PC-3 (cell line): ENCODE results near the gene PACRG. TPM values are rescaled to one million over a fixed set of nuclear protein-coding genes. Genes with fewer than 3 reads are reported as not detected.

Source experiments
- ATAC-seq: fragments of 200-7000 bp; cut with Tn5 transposase; 2 replicates; pipeline ENCODE4 v1.9.1; 2020; ENCODE audit warnings: mild to moderate bottlenecking, moderate library complexity
- BruUV-seq: library from RNA; stranded (reverse); fragments of 400-500 nt; replicated peaks from 2 replicates; lab custom pipeline; 2021; lab: Mats Ljungman, UMichigan
- CTCF ChIA-PET: fragments of 300-600 bp; sonication (Branson Sonifier 250); formaldehyde crosslinking; loops from one replicate; lab custom pipeline; 2022; ENCODE audit warnings: antibody characterized with exemption; lab: Charles Lee
- POLR2A ChIA-PET: fragments of 300-600 bp; sonication (Branson Sonifier 250); formaldehyde crosslinking; loops from one replicate; lab custom pipeline; 2022; ENCODE audit warnings: antibody characterized with exemption; ENCODE audit not compliant: unreplicated experiment; lab: Charles Lee
- DNase-seq: peaks from one replicate; pipeline ENCODE4 v3.0.0-alpha.2; 2015
- H2AFZ ChIP-seq: fragments of 300-600 bp; sonication (generic); 2 replicates; pipeline ENCODE4 v1.6.0; 2016; ENCODE audit warnings: antibody characterized with exemption, low read length
- H3F3A ChIP-seq: fragments of 300-600 bp; sonication (generic); one replicate; pipeline ENCODE4 v1.6.0; 2017; ENCODE audit warnings: antibody characterized with exemption, low read length, control low read depth, mild to moderate bottlenecking; ENCODE audit not compliant: unreplicated experiment
- H3K27ac ChIP-seq: fragments of 300-600 bp; sonication (generic); 2 replicates; pipeline ENCODE4 v1.5.1; 2016; ENCODE audit warnings: mild to moderate bottlenecking, low read length
- H3K27me3 ChIP-seq: fragments of 300-600 bp; sonication (generic); 2 replicates; pipeline ENCODE4 v1.6.1; 2016; ENCODE audit warnings: low read length, mixed read lengths
- H3K36me3 ChIP-seq: fragments of 300-600 bp; sonication (generic); 2 replicates; pipeline ENCODE4 v1.6.1; 2016; ENCODE audit warnings: low read depth, mixed run types, low read length, mixed read lengths
- H3K4me1 ChIP-seq: fragments of 300-600 bp; sonication (generic); 2 replicates; pipeline ENCODE4 v1.5.1; 2016; ENCODE audit warnings: low read length; ENCODE audit not compliant: insufficient read depth
- H3K4me2 ChIP-seq: fragments of 300-600 bp; sonication (generic); 2 replicates; pipeline ENCODE4 v1.6.0; 2016; ENCODE audit warnings: low read length
- H3K4me3 ChIP-seq: fragments of 300-600 bp; sonication (generic); 2 replicates; pipeline ENCODE4 v1.5.1; 2016; ENCODE audit warnings: mild to moderate bottlenecking, low read length, mixed read lengths
- H3K79me2 ChIP-seq: fragments of 300-600 bp; sonication (generic); 2 replicates; pipeline ENCODE4 v1.6.1; 2017; ENCODE audit warnings: low read length, mixed read lengths
- H3K9ac ChIP-seq: fragments of 300-600 bp; sonication (generic); 2 replicates; pipeline ENCODE4 v1.6.0; 2016; ENCODE audit warnings: mild to moderate bottlenecking, low read length
- H3K9me2 ChIP-seq: fragments of 300-600 bp; sonication (generic); replicated peaks from 2 replicates; pipeline ENCODE4 v1.6.1; 2016; ENCODE audit warnings: mixed run types, low read length, mixed read lengths
- H3K9me3 ChIP-seq: fragments of 300-600 bp; sonication (generic); 2 replicates; pipeline ENCODE4 v1.6.1; 2016; ENCODE audit warnings: low read length, mixed read lengths
- H4K20me1 ChIP-seq: fragments of 300-600 bp; sonication (generic); 2 replicates; pipeline ENCODE4 v1.6.1; 2016; ENCODE audit warnings: low read length, mixed read lengths
- EZH2 ChIP-seq: fragments of 300-600 bp; sonication (generic); IDR thresholded peaks from one replicate; pipeline ENCODE4 v1.6.1; 2017; ENCODE audit warnings: antibody characterized with exemption, mild to moderate bottlenecking, low read length; ENCODE audit not compliant: unreplicated experiment
- EZH2phosphoT487 ChIP-seq: fragments of 300-600 bp; sonication (generic); IDR thresholded peaks from 2 replicates; pipeline ENCODE4 v1.6.1; 2018; ENCODE audit warnings: mild to moderate bottlenecking, antibody characterized with exemption, low read length, borderline replicate concordance
- intact Hi-C: fragments of 100-400 bp; cut with micrococcal nuclease; formaldehyde crosslinking; loops from 2 replicates; pipeline ENCODE4 v1.9.0; 2023
- total RNA-seq: library from RNA; depleted of rRNA; stranded (reverse); fragments of >200 nt; gene quantifications from 2 replicates; pipeline ENCODE4 v1.2.3, GENCODE V29; 2014
- TF ChIP-seq, protein P1 (sequence below): fragments of 300-600 bp; sonication (generic); conservative IDR thresholded peaks from 2 replicates; pipeline ENCODE4 v1.5.1; 2017; ENCODE audit warnings: antibody characterized with exemption, low read depth, mild to moderate bottlenecking, low read length

Gene PACRG
- total RNA-seq, 1 experiment from 2014 or later: not detected

DNA sequence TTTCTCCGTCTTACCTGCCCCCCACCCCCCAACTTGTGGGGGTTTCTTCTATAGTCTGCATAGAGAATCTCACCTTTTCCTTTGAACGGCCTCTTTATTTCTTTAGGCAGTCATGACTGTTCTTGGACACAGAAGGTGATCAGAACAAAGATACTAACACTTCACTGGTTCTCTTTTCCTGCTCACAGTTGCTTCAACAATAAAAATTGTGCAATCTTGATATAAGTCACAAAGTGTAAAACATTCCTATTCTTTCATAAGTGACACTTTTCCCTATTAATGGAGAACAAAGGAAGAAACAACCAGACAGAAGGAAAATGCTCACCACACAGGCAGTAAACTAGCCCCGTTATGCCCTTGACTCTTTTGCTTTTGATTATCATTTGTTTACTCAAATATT is 448.3 kb downstream of the PACRG start:
- no peaks in the 10 kb centered on the region for H3K9me2 ChIP-seq
- H3F3A ChIP-seq: no peaks in the 10 kb centered on the region
- H2AFZ ChIP-seq: no peak overlapping the region
- no peak for DNase-seq
- ATAC-seq: no peak
- H3K9ac ChIP-seq: no peak overlapping the region
- no peak overlapping the region for H3K4me2 ChIP-seq
- TF ChIP-seq, protein P1, sequence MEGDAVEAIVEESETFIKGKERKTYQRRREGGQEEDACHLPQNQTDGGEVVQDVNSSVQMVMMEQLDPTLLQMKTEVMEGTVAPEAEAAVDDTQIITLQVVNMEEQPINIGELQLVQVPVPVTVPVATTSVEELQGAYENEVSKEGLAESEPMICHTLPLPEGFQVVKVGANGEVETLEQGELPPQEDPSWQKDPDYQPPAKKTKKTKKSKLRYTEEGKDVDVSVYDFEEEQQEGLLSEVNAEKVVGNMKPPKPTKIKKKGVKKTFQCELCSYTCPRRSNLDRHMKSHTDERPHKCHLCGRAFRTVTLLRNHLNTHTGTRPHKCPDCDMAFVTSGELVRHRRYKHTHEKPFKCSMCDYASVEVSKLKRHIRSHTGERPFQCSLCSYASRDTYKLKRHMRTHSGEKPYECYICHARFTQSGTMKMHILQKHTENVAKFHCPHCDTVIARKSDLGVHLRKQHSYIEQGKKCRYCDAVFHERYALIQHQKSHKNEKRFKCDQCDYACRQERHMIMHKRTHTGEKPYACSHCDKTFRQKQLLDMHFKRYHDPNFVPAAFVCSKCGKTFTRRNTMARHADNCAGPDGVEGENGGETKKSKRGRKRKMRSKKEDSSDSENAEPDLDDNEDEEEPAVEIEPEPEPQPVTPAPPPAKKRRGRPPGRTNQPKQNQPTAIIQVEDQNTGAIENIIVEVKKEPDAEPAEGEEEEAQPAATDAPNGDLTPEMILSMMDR: no peak
- TF ChIP-seq EZH2 (no peak), EZH2phosphoT487 (no peak)
- no peaks in the 10 kb centered on the region for H4K20me1 ChIP-seq
- H3K27ac ChIP-seq: no peak overlapping the region
- no peaks in the 10 kb centered on the region for H3K36me3 ChIP-seq
- H3K79me2 ChIP-seq: no peaks in the 10 kb centered on the region
- intact Hi-C loops: loop anchor here (10.0 kb wide), 1 partner anchor 1749 kb away; no protein-coding TSS in a partner anchor
- ChIA-PET POLR2A (no interaction called here), CTCF (no interaction called here)
- no peak overlapping the region for H3K4me3 ChIP-seq
- H3K9me3 ChIP-seq: no peaks in the 10 kb centered on the region
- peaks cover 4% of the 10 kb centered on the region; the same call in 1 of the 2 replicates for H3K4me1 ChIP-seq
- no peaks in the 10 kb centered on the region for H3K27me3 ChIP-seq
- no TSS peak for BruUV-seq

DNA sequence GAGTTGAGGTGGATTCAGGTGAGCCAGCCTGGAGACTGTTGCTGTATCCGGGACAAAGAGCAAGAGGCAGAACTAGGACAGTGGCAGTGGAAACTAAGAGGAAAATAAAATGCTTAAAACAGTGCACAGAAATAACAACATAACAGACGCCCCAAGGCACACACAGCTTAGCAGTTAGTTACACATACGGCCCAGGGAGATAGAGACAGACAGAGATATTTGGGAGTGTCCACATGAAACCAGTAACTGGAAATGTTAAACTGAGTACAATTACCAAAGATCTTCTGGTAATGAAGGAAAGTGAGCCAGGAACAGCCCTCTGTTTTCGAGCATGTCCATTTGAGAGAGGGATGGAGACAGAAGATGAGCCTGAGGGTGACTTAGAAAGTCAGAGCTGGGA is 449.2 kb downstream of the PACRG start:
- no TSS peak for BruUV-seq
- Histone ChIP-seq H3K36me3 (no peaks in the 10 kb centered on the region), H3K9me3 (no peaks in the 10 kb centered on the region), H3K79me2 (no peaks in the 10 kb centered on the region), H3K9me2 (no peaks in the 10 kb centered on the region), H4K20me1 (no peaks in the 10 kb centered on the region), H3K4me2 (no peak overlapping the region), H3K27ac (no peak overlapping the region), H2AFZ (no peak overlapping the region), H3F3A (no peaks in the 10 kb centered on the region), H3K9ac (no peak overlapping the region), H3K4me1 (peaks cover 4% of the 10 kb centered on the region; the same call in 1 of the 2 replicates), H3K4me3 (no peak overlapping the region), H3K27me3 (no peaks in the 10 kb centered on the region)
- intact Hi-C loops: loop anchor here (10.0 kb wide), 1 partner anchor 1748 kb away; no protein-coding TSS in a partner anchor
- no peak for DNase-seq
- no peak for ATAC-seq
- POLR2A ChIA-PET: no interaction called here
- TF ChIP-seq EZH2phosphoT487: no peak
- TF ChIP-seq, protein P1: no peak
- no peak for TF ChIP-seq EZH2
- CTCF ChIA-PET: no interaction called here

DNA sequence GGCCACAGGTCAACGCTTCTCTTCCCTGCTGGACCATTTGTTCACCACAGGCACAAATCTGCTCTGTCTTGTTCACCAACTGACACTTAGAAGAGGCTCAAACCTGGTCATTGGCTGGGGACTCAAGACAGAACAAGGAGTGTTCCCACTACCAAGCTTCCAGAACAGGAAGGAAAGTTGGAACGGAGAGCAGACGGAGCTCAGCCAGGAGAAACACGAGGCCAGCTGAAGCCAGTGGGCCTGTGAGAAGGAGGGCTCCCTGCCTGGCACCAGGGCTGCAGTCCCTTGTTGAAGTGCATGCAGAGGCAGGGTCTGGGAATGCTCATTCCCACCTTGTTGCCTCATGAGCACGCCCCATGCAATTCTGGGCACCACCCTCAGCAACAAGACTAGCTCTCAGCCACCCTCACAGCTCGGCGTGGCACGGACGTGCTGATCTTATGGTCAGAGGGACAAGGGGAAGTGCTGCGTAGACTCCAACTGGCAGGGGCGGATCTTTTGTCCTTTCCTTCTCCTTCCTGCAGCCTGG is 450.2 kb downstream of the PACRG start:
- BruUV-seq: no TSS peak
- intact Hi-C loops: loop anchor here (10.0 kb wide), 1 partner anchor 1747 kb away; no protein-coding TSS in a partner anchor
- H3K27me3 ChIP-seq: no peaks in the 10 kb centered on the region

More for the DNA sequence above, 450.2 kb downstream of the PACRG start:
- Histone ChIP-seq H3K36me3 (no peaks in the 10 kb centered on the region), H3F3A (no peaks in the 10 kb centered on the region), H4K20me1 (no peaks in the 10 kb centered on the region), H3K4me1 (peaks cover 4% of the 10 kb centered on the region; the same call in 1 of the 2 replicates), H3K9me3 (no peaks in the 10 kb centered on the region), H3K9ac (no peak overlapping the region), H3K4me2 (no peak overlapping the region), H3K9me2 (no peaks in the 10 kb centered on the region), H3K79me2 (no peaks in the 10 kb centered on the region), H3K4me3 (no peak overlapping the region), H2AFZ (no peak overlapping the region), H3K27ac (no peak overlapping the region)
- no peak for ATAC-seq
- CTCF ChIA-PET: no interaction called here
- TF ChIP-seq, protein P1: no peak
- TF ChIP-seq EZH2: no peak
- TF ChIP-seq EZH2phosphoT487: no peak
- no peak for DNase-seq
- POLR2A ChIA-PET: no interaction called here
